Psoas muscle (tissue), 8 donors: ENCODE results near the gene TIMELESS. TPM values are rescaled to one million over a fixed set of nuclear protein-coding genes. Genes with fewer than 3 reads are reported as not detected.

Experiments used
- ATAC-seq, 4 donors: fragments of 200-7000 bp; cut with Tn5 transposase; one replicate each; pipeline ENCODE4 v1.9.1; 2020; ENCODE audit warnings: moderate library complexity in 3 of 4, mild to moderate bottlenecking in 2 of 4
- DNase-seq, 2 donors: peaks; one replicate each; pipeline ENCODE4 v3.0.0-alpha.2; 2020
- H3K27ac ChIP-seq: fragments of 200-600 bp; one replicate; pipeline ENCODE4 v1.8.0; 2022
- H3K27me3 ChIP-seq, 3 donors: fragments of 200-600 bp in 1 of 3; one replicate each; pipeline versions ENCODE4 v1.6.1 to v1.8.0; 2013 to 2022; ENCODE audit warnings: low read length in 2 of 3, mild to moderate bottlenecking in 2 of 3, moderate library complexity in 1 of 3; ENCODE audit not compliant: insufficient read depth in 3 of 3
- H3K36me3 ChIP-seq, 2 donors: fragments of 200-600 bp in 1 of 2; one replicate each; pipeline versions ENCODE4 v1.6.1 to v1.8.0; 2013 to 2022; ENCODE audit warnings: low read depth in 1 of 2, mild to moderate bottlenecking in 1 of 2, moderate library complexity in 1 of 2; ENCODE audit not compliant: insufficient read depth in 1 of 2
- H3K4me1 ChIP-seq: fragments of 200-600 bp; one replicate; pipeline ENCODE4 v1.8.0; 2022
- H3K4me3 ChIP-seq: fragments of 200-600 bp; one replicate; pipeline ENCODE4 v1.8.0; 2022; ENCODE audit warnings: mild to moderate bottlenecking
- H3K9me3 ChIP-seq: fragments of 200-600 bp; one replicate; pipeline ENCODE4 v1.8.0; 2022
- WGBS, 3 donors: extraction: QIAGEN DNeasy Blood & Tissue Kit; methylation state at CpG; one replicate each; pipeline versions ENCODE4 v1.1.6 to v1.1.7; 2013; 5-methylcytosine and 5-hydroxymethylcytosine counted together
- intact Hi-C, 2 donors: fragments of 100-400 bp; cut with DNase I; formaldehyde crosslinking; loops; one replicate each; pipeline versions ENCODE4 v1.11.0 to v1.14.2; 2022
- polyA plus RNA-seq, 3 donors: library from polyadenylated mRNA; stranded (reverse); fragments of 200-250 nt; gene quantifications; one replicate each; pipeline ENCODE4 v1.2.3, GENCODE V29; 2013
- total RNA-seq, 4 donors: library from RNA; stranded (reverse); fragmentation: NEBNext Ultra II Directional in 2 of 4; extraction: Animal tissue kit (Norgen Biotek cat#: 25700) in 2 of 4; gene quantifications; one replicate each; pipeline versions ENCODE4 v1.2.1 to v1.2.4, GENCODE V29; 2021 to 2023
- TF ChIP-seq, protein P1 (sequence below): fragments of 200-600 bp; IDR thresholded peaks from one replicate; pipeline ENCODE4 v1.8.0; 2022; ENCODE audit warnings: antibody characterized with exemption
- donor health status: healthy with polysubstance abuse.
- donor health status: DM: no; HTN: no; CAD: no; lungs with moderate emphysema.
- donor health status: Bipolar disorder and iron deficiency.
- donor health status: healthy.
- donor health status: DM: yes; HTN: yes; CAD: no.
- donor health status: DM: no; HTN: no; CAD: no.
- donor health status: DM: no; HTN: no; CAD: no.
- donor health status: DM: yes; HTN: yes; CAD: no.

The TIMELESS gene
- total and polyA plus RNA-seq, 7 donors, result 2.8 to 5.2 (median 3.7) TPM

- intact Hi-C loops, result no loop called here
Measured at GRCh38 chr12:56374726-56375597, 74.3 kb downstream of the TIMELESS start.

GRCh38 chr12:56373515-56373914 is 75.7 kb downstream of the TIMELESS start:
- no peak for ATAC-seq
- intact Hi-C loops, result no loop called here
- H3K9me3 ChIP-seq, result no peaks in the 10 kb centered on the region
- H3K27me3 ChIP-seq, result no peaks in the 10 kb centered on the region
- no peaks in the 10 kb centered on the region for H3K36me3 ChIP-seq
- DNase-seq, result no peak
- H3K4me3 ChIP-seq, result no peak overlapping the region
- H3K4me1 ChIP-seq, result no peaks in the 10 kb centered on the region
- WGBS, 3 donors, result 88 to 99% (median 96%) methylated on average over 1 of the region's 1 CpG
- no peak overlapping the region for H3K27ac ChIP-seq
- TF ChIP-seq, protein P1, sequence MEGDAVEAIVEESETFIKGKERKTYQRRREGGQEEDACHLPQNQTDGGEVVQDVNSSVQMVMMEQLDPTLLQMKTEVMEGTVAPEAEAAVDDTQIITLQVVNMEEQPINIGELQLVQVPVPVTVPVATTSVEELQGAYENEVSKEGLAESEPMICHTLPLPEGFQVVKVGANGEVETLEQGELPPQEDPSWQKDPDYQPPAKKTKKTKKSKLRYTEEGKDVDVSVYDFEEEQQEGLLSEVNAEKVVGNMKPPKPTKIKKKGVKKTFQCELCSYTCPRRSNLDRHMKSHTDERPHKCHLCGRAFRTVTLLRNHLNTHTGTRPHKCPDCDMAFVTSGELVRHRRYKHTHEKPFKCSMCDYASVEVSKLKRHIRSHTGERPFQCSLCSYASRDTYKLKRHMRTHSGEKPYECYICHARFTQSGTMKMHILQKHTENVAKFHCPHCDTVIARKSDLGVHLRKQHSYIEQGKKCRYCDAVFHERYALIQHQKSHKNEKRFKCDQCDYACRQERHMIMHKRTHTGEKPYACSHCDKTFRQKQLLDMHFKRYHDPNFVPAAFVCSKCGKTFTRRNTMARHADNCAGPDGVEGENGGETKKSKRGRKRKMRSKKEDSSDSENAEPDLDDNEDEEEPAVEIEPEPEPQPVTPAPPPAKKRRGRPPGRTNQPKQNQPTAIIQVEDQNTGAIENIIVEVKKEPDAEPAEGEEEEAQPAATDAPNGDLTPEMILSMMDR, result no peak

More at GRCh38 chr12:56374726-56375597, 74.3 kb downstream of the TIMELESS start:
- H3K36me3 ChIP-seq, result no peaks in the 10 kb centered on the region
- ATAC-seq (no peak), DNase-seq (no peak)
- WGBS, 3 donors, result 71 to 79% (median 72%) methylated on average over 7 of the region's 7 CpGs
- no peaks in the 10 kb centered on the region for H3K4me1 ChIP-seq
- TF ChIP-seq, protein P1, result no peak
- H3K9me3 ChIP-seq, result no peaks in the 10 kb centered on the region
- no peaks in the 10 kb centered on the region for H3K27me3 ChIP-seq
- H3K4me3 ChIP-seq, result no peak overlapping the region
- no peak overlapping the region for H3K27ac ChIP-seq

GRCh38 chr12:56366948-56367347 is 82.3 kb downstream of the TIMELESS start:
- TF ChIP-seq, protein P1, result no peak
- Histone ChIP-seq H3K36me3 (no peaks in the 10 kb centered on the region), H3K4me1 (no peaks in the 10 kb centered on the region), H3K9me3 (no peaks in the 10 kb centered on the region), H3K27ac (no peak overlapping the region), H3K4me3 (no peak overlapping the region), H3K27me3 (no peaks in the 10 kb centered on the region)
- DNase-seq (no peak), ATAC-seq (no peak)
- 81 to 85% (median 84%) methylated on average over 3 of the region's 3 CpGs for WGBS, 3 donors
- intact Hi-C loops, result no loop called here

Other genes starting within 250 kb of the TIMELESS start
- 10 to 100 TPM; 22.4 to 41.7 (median 34.8) TPM for gene RNF41, start 227.5 kb downstream of the TIMELESS start, total RNA-seq
- gene RNF41, start 227.5 kb downstream of the TIMELESS start, polyA plus RNA-seq, result 10 to 100 TPM; 21.9 to 54.9 (median 22.9) TPM
- gene NABP2, start 225.1 kb downstream of the TIMELESS start, total RNA-seq, result 10 to 100 TPM; 27.2 to 32.1 (median 29.8) TPM
- gene NABP2, start 225.1 kb downstream of the TIMELESS start, polyA plus RNA-seq, result 10 to 100 TPM; 27.1 to 65.7 (median 31.0) TPM
- not detected for gene SLC39A5, start 219.4 kb downstream of the TIMELESS start, total RNA-seq
- under 1 TPM in 2 of 3 donors, not detected in 1; 0.16 to 0.23 TPM for gene SLC39A5, start 219.4 kb downstream of the TIMELESS start, polyA plus RNA-seq
- gene ANKRD52, start 191.0 kb downstream of the TIMELESS start, total RNA-seq, result 10 to 100 TPM; 14.2 to 37.5 (median 21.5) TPM
- gene ANKRD52, start 191.0 kb downstream of the TIMELESS start, polyA plus RNA-seq, result 10 to 100 TPM in 1 of 3 donors, 1 to 10 TPM in 2; 5.7 to 33.6 (median 6.5) TPM
- 10 to 100 TPM; 24.3 to 86.6 (median 54.7) TPM for gene COQ10A, start 182.5 kb downstream of the TIMELESS start, total RNA-seq
- 100 to 1,000 TPM in 1 of 3 donors, 10 to 100 TPM in 2; 16.2 to 105 (median 63.5) TPM for gene COQ10A, start 182.5 kb downstream of the TIMELESS start, polyA plus RNA-seq
- 100 to 1,000 TPM; 317 to 601 (median 394) TPM for gene CS, start 149.1 kb downstream of the TIMELESS start, total RNA-seq
- gene CS, start 149.1 kb downstream of the TIMELESS start, polyA plus RNA-seq, result 100 to 1,000 TPM; 194 to 269 (median 216) TPM
- 10 to 100 TPM; 32.8 to 40.2 (median 33.8) TPM for gene CNPY2, start 133.4 kb downstream of the TIMELESS start, total RNA-seq
- 10 to 100 TPM; 45.4 to 73.5 (median 65.0) TPM for gene CNPY2, start 133.4 kb downstream of the TIMELESS start, polyA plus RNA-seq
- gene PAN2, start 115.4 kb downstream of the TIMELESS start, total RNA-seq, result 10 to 100 TPM; 22.1 to 37.5 (median 28.7) TPM
- 10 to 100 TPM; 17.3 to 28.7 (median 17.4) TPM for gene PAN2, start 115.4 kb downstream of the TIMELESS start, polyA plus RNA-seq
- gene IL23A, start 110.5 kb downstream of the TIMELESS start, total RNA-seq, result under 1 TPM in 1 of 4 donors, not detected in 3; 0.32 TPM
- under 1 TPM in 2 of 3 donors, not detected in 1; 0.57 to 0.68 TPM for gene IL23A, start 110.5 kb downstream of the TIMELESS start, polyA plus RNA-seq
- 10 to 100 TPM; 25.9 to 34.6 (median 30.9) TPM for gene STAT2, start 89.3 kb downstream of the TIMELESS start, total RNA-seq
- gene STAT2, start 89.3 kb downstream of the TIMELESS start, polyA plus RNA-seq, result 10 to 100 TPM; 15.0 to 31.7 (median 15.2) TPM
- not detected for gene APOF, start 86.6 kb downstream of the TIMELESS start, total RNA-seq
- gene APOF, start 86.6 kb downstream of the TIMELESS start, polyA plus RNA-seq, result not detected
- not detected for gene MIP, start 5.2 kb upstream of the TIMELESS start, total RNA-seq
- gene MIP, start 5.2 kb upstream of the TIMELESS start, polyA plus RNA-seq, result under 1 TPM in 2 of 3 donors, not detected in 1; 0.05 to 0.13 TPM
- gene SPRYD4, start 19.2 kb upstream of the TIMELESS start, total RNA-seq, result 1 to 10 TPM; 2.8 to 4.4 (median 3.7) TPM
- 1 to 10 TPM; 1.7 to 4.6 (median 2.7) TPM for gene SPRYD4, start 19.2 kb upstream of the TIMELESS start, polyA plus RNA-seq
- under 1 TPM in 1 of 4 donors, not detected in 3; 0.19 TPM for gene GLS2, start 38.7 kb upstream of the TIMELESS start, total RNA-seq
- under 1 TPM; 0.08 to 0.18 (median 0.11) TPM for gene GLS2, start 38.7 kb upstream of the TIMELESS start, polyA plus RNA-seq
- gene RBMS2, start 72.4 kb upstream of the TIMELESS start, total RNA-seq, result 10 to 100 TPM; 11.8 to 20.5 (median 14.8) TPM
- 1 to 10 TPM; 3.0 to 5.0 (median 3.8) TPM for gene RBMS2, start 72.4 kb upstream of the TIMELESS start, polyA plus RNA-seq
- gene BAZ2A, start 180.9 kb upstream of the TIMELESS start, total RNA-seq, result 10 to 100 TPM; 41.0 to 53.8 (median 47.7) TPM
- 10 to 100 TPM; 10.0 to 39.4 (median 25.5) TPM for gene BAZ2A, start 180.9 kb upstream of the TIMELESS start, polyA plus RNA-seq
- 1,000 to 10,000 TPM; 1,044 to 2,377 (median 1,300) TPM for gene ATP5F1B, start 196.6 kb upstream of the TIMELESS start, total RNA-seq
- gene ATP5F1B, start 196.6 kb upstream of the TIMELESS start, polyA plus RNA-seq, result 1,000 to 10,000 TPM; 1,196 to 2,759 (median 1,470) TPM
- gene PTGES3, start 238.9 kb upstream of the TIMELESS start, total RNA-seq, result 100 to 1,000 TPM; 118 to 192 (median 148) TPM
- gene PTGES3, start 238.9 kb upstream of the TIMELESS start, polyA plus RNA-seq, result 100 to 1,000 TPM; 141 to 253 (median 165) TPM